ENCODE data around the gene ANKS1A. TPM values are rescaled to one million over a fixed set of nuclear protein-coding genes. Genes with fewer than 3 reads are reported as not detected.

Gene ANKS1A
- polyA plus RNA-seq, 2 of the 4 experiments (the other 2 are of a cell fraction), result 3.6 to 5.9 TPM

DNA sequence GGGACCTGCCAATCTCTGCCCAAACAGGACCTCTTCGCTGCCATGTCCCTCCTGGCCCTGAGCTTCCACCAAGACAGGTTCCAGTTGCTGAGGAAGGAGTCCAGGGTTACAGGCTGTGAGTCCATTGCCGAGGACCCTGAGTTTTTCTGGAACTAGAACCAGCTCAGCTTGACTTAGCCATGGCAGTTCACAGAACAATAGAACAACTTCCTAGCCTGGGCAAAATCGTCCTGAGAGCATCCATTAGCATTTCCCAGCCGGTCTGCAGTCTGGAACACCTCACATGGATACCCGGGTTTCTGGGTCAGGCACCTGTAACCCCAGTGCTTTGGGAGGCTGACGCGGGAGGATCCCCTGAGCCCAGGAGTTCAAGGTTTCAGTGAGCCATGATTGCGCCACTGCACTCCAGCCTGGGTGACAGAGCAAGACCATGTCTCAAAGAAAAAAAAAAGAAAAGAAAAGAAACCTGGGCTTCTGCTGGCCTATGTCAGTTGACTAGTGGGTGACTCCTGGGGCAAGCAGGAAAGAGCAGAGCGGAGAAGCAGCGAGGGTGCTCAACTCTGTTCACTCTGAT lies 161.8 kb downstream of the ANKS1A start:
- no peak for DNase-seq (ENCODE audit: low read depth in 1 of 2, low spot score in 1 of 2)
- no peak for ATAC-seq
- Histone ChIP-seq H3K4me3 (no peak overlapping the region), H3K4me1 (no peaks in the 10 kb centered on the region), H3K4me2 (no peak overlapping the region), H3K9me3 (no peaks in the 10 kb centered on the region), H3K27ac (no peak overlapping the region)
- POLR2A ChIA-PET, result no interaction called here
- TF ChIP-seq HOXB13 (CRISPR knock-in tag; IDR thresholded peaks at IDR 0.05; ENCODE audit: low read depth) (no peak), JUN (IDR thresholded peaks at IDR 0.05) (no peak), HDAC2 (IDR thresholded peaks at IDR 0.05) (no peak), NR3C1 (IDR thresholded peaks at IDR 0.05) (no peak)
- CTCF ChIA-PET, result no interaction called here
- FAIRE-seq, result no peak
- 88% methylated on average over 9 of the region's 10 CpGs for WGBS (ENCODE audit: missing lambda C conversion rate)

DNA sequence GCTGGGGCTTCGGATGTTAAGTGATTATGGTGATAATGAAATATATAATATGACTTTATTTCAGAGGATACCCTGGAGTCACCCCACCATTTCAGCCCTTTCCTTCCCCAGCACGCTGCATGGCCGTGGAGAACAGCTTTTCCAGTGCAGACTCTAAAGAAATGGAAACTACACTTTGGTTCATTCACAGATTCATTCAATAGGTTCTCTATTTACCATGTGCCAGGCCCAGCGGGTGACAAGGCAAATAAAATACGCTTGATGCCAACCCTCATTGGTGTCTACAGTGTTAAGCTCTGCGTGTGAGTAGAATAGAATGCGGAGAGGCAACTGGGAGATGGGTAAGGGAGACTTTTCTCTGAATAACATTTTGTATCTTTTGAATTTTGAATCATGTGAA lies 162.3 kb downstream of the ANKS1A start:
- WGBS (ENCODE audit: missing lambda C conversion rate), result 90% methylated on average over 7 of the region's 7 CpGs
- CTCF ChIA-PET, result no interaction called here
- ATAC-seq, result no peak
- TF ChIP-seq HDAC2 (IDR thresholded peaks at IDR 0.05), result no peak
- no peak for TF ChIP-seq FOXS1 (CRISPR knock-in tag; IDR thresholded peaks at IDR 0.05)
- TF ChIP-seq EHF (CRISPR knock-in tag; IDR thresholded peaks at IDR 0.05), result no peak
- no peak for TF ChIP-seq RNF2 (IDR thresholded peaks at IDR 0.05; ENCODE audit: borderline replicate concordance, low read depth)
- TF ChIP-seq SMC3 (IDR thresholded peaks at IDR 0.05), result no peak
- no peak for TF ChIP-seq MAZ (IDR thresholded peaks at IDR 0.05; ENCODE audit: borderline replicate concordance, low read depth, low read length)
- no peak for TF ChIP-seq MAFK (IDR thresholded peaks at IDR 0.05; ENCODE audit: partially characterized antibody)
- TF ChIP-seq ZNF302 (CRISPR knock-in tag; IDR thresholded peaks at IDR 0.05), result no peak
- TF ChIP-seq ZFP36 (IDR thresholded peaks at IDR 0.05; ENCODE audit: borderline replicate concordance, partially characterized antibody), result no peak
- TF ChIP-seq PHF8 (IDR thresholded peaks at IDR 0.05; ENCODE audit: borderline replicate concordance, low read depth), result no peak
- TF ChIP-seq HOXB13 (CRISPR knock-in tag; IDR thresholded peaks at IDR 0.05; ENCODE audit: low read depth), result no peak
- no peak for TF ChIP-seq JUNB (IDR thresholded peaks at IDR 0.05)
- TF ChIP-seq FOSB (CRISPR knock-in tag; IDR thresholded peaks at IDR 0.05), result no peak
- no peak for TF ChIP-seq GATA3 (IDR thresholded peaks at IDR 0.05; ENCODE audit: borderline replicate concordance)
- TF ChIP-seq SREBF2 (IDR thresholded peaks at IDR 0.05), result no peak
- TF ChIP-seq, protein P1, sequence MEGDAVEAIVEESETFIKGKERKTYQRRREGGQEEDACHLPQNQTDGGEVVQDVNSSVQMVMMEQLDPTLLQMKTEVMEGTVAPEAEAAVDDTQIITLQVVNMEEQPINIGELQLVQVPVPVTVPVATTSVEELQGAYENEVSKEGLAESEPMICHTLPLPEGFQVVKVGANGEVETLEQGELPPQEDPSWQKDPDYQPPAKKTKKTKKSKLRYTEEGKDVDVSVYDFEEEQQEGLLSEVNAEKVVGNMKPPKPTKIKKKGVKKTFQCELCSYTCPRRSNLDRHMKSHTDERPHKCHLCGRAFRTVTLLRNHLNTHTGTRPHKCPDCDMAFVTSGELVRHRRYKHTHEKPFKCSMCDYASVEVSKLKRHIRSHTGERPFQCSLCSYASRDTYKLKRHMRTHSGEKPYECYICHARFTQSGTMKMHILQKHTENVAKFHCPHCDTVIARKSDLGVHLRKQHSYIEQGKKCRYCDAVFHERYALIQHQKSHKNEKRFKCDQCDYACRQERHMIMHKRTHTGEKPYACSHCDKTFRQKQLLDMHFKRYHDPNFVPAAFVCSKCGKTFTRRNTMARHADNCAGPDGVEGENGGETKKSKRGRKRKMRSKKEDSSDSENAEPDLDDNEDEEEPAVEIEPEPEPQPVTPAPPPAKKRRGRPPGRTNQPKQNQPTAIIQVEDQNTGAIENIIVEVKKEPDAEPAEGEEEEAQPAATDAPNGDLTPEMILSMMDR (IDR thresholded peaks at IDR 0.05), result no peak
- TF ChIP-seq POLR2AphosphoS2 (conservative IDR thresholded peaks at IDR 0.05; ENCODE audit: low read length), result no peak
- Histone ChIP-seq H3K4me2 (no peak overlapping the region), H3K4me1 (no peaks in the 10 kb centered on the region), H3K9me3 (no peaks in the 10 kb centered on the region), H3K27ac (no peak overlapping the region), H3K4me3 (no peak overlapping the region)
- no peak for FAIRE-seq
- DNase-seq (ENCODE audit: low read depth in 1 of 2, low spot score in 1 of 2), result no peak
- POLR2A ChIA-PET, result no interaction called here

DNA sequence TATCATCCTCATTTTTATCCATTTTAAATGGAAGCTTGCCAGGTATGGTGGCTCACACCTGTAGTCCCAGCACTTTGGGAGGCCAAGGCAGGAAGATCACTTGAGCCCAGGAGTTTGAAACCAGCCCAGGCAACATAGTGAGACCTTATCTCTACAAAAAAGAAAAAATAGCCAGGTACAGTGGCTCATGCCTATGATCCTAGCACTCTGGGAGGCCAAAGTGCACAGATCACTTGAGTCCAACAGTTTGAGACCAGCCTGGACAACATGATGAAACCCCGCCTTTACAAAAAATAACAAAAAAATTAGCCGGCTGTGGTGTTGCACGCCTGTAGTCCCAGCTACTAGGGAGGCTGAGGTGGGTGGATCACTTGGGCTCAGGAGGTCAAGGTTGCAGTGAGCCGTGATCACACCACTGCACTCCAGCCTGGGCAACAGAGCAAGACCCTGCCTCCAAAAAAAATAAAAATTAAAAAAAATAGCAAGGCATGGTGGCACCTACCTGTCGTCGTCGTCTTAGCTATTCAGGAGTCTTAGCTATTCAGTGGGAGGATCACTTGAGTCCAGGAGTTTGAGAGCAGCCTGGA lies 163.0 kb downstream of the ANKS1A start:
- FAIRE-seq (no peak), DNase-seq (ENCODE audit: low read depth in 1 of 2, low spot score in 1 of 2) (no peak), ATAC-seq (no peak)
- H3K4me3 ChIP-seq, result no peak overlapping the region
- H3K27ac ChIP-seq, result no peak overlapping the region
- CTCF ChIA-PET, result interaction anchor here (0.6 kb wide), 1 partner anchor 13 kb away, joined by 4 read pairs; no protein-coding TSS in a partner anchor
- H3K4me2 ChIP-seq, result no peak overlapping the region
- H3K9me3 ChIP-seq, result no peaks in the 10 kb centered on the region
- H3K4me1 ChIP-seq, result no peaks in the 10 kb centered on the region
- POLR2A ChIA-PET, result no interaction called here
- TF ChIP-seq RCOR1 (IDR thresholded peaks at IDR 0.05; ENCODE audit: low read depth, low read length), result no peak
- 83% methylated on average over 7 of the region's 7 CpGs for WGBS (ENCODE audit: missing lambda C conversion rate)

Measured in A549 (cell line).